BLaER1 treated with 17β-estradiol and CSF1 and Interleukin-3, amounts not matched to agents 10 nM and 100 nM (cell line): Measurements from ENCODE around the gene USP3.

Experiments
- H3K27ac ChIP-seq, 11 experiments: shearing (Covaris generic); formaldehyde crosslinking; 2 replicates each; pipeline ENCODE4 v1.8.1; 2022
- H3K27me3 ChIP-seq, 11 experiments: shearing (Covaris generic); formaldehyde crosslinking; 2 replicates each; pipeline ENCODE4 v1.8.1; 2022
- H3K36me3 ChIP-seq, 11 experiments: shearing (Covaris generic); formaldehyde crosslinking; 2 replicates each; pipeline ENCODE4 v1.8.1; 2022
- H3K4me1 ChIP-seq, 10 experiments: shearing (Covaris generic); formaldehyde crosslinking; 2 replicates each; pipeline ENCODE4 v1.8.1; 2022
- H3K4me2 ChIP-seq, 11 experiments: shearing (Covaris generic); formaldehyde crosslinking; 2 replicates each; pipeline ENCODE4 v1.8.1; 2022
- H3K4me3 ChIP-seq, 10 experiments: shearing (Covaris generic); formaldehyde crosslinking; 2 replicates each; pipeline ENCODE4 v1.8.1; 2022
- H3K9ac ChIP-seq, 11 experiments: shearing (Covaris generic); formaldehyde crosslinking; 2 replicates each; pipeline ENCODE4 v1.8.1; 2022
- H3K9me3 ChIP-seq, 11 experiments: shearing (Covaris generic); formaldehyde crosslinking; replicated peaks in 1 of 11; 2 replicates each; pipeline ENCODE4 v1.8.1; 2022
- H4K20me1 ChIP-seq, 11 experiments: shearing (Covaris generic); formaldehyde crosslinking; 2 replicates each; pipeline ENCODE4 v1.8.1; 2022
- Cebpa-rat ChIP-seq, 11 experiments: shearing (Covaris generic); IDR thresholded peaks; 2 replicates each; pipeline ENCODE4 v1.8.1; 2022

Gene USP3

DNA sequence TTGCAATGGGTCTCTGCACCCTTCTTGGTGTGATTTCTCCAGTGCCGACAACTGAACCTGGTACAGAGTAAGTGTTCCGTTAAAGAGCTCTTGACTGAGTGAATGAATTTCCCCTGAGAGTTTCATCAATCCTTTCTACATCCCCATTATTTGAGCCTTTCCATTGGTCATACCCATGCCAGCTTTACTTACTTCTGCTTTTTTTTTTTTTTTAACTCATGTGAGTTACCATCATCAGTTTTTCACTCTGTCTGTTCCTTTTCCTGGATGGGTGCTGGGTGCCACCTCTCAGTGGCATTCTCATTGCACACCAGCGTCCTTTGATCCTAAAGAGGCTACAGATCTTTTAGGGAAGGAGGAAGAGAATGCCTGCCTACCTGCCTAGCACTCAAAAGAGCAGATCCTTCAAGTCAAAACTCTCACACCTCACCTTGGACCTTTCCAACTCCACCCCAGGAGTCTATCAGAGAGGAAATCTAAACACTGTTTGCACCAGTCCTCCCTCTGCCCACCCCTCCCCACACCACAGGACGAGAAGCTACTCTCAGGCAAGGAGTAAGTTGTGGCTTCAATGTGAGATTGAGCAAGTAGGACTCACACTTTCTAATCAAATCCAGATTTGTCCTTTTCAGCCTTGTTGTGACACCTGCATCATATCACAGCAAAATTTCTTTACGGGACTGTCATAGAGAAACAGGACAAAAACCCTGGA is 13.1 kb upstream of the USP3 start:
- Histone ChIP-seq H3K27ac (peak overlapping the region; percentile 76 to 100 (median 100)), H3K27me3 (no peaks in the 10 kb centered on the region), H3K4me3 (peak overlapping the region in 5 of 10 experiments; percentile 22 to 45 (median 30); a peak in 7 of 20 replicates), H3K4me1 (peaks cover 56 to 100% (median 98%) of the 10 kb centered on the region in 10 experiments), H3K9ac (peak overlapping the region; percentile 56 to 100 (median 86)), H3K4me2 (peak overlapping the region; percentile 50 to 96 (median 87)), H3K9me3 (no peaks in the 10 kb centered on the region; a peak in 2 of 22 replicates), H3K36me3 (0 out of 22 replicates have a peak, but pooled peaks cover 0 to 7% (median 0%) of the 10 kb centered on the region in 11 experiments), H4K20me1 (no peaks in the 10 kb centered on the region)
- TF ChIP-seq Cebpa-rat (IDR thresholded peaks at IDR 0.05), result peak in 4 of 11 experiments; percentile 1 to 43 (median 20); a peak in 4 of 22 replicates

- peak overlapping the region in 9 of 11 experiments; percentile 71 to 100 (median 87); a peak in 17 of 22 replicates for H3K9ac ChIP-seq
- no peaks in the 10 kb centered on the region for H4K20me1 ChIP-seq
- H3K4me2 ChIP-seq, result peak overlapping the region; percentile 20 to 96 (median 87); a peak in 18 of 22 replicates
- H3K36me3 ChIP-seq, result 0 out of 22 replicates have a peak, but pooled peaks cover 0 to 7% (median 0%) of the 10 kb centered on the region in 11 experiments
- H3K27me3 ChIP-seq, result no peaks in the 10 kb centered on the region
- H3K4me3 ChIP-seq, result no peak overlapping the region; a peak in 2 of 20 replicates
- H3K27ac ChIP-seq, result peak overlapping the region; percentile 76 to 100 (median 100)
- H3K4me1 ChIP-seq, result peaks cover 57 to 100% (median 98%) of the 10 kb centered on the region in 10 experiments
- H3K9me3 ChIP-seq, result no peaks in the 10 kb centered on the region; a peak in 2 of 22 replicates
- TF ChIP-seq Cebpa-rat (IDR thresholded peaks at IDR 0.05), result no peak
Measured at GRCh38 chr15:63491979-63492378, 12.4 kb upstream of the USP3 start.

GRCh38 chr15:63492541-63493077 is 11.8 kb upstream of the USP3 start:
- H3K27ac ChIP-seq, result peak overlapping the region; percentile 55 to 100 (median 100); a peak in 21 of 22 replicates
- H3K36me3 ChIP-seq, result 0 out of 22 replicates have a peak, but pooled peaks cover 0 to 7% (median 0%) of the 10 kb centered on the region in 11 experiments
- peak overlapping the region in 9 of 11 experiments; percentile 20 to 96 (median 93); a peak in 17 of 22 replicates for H3K4me2 ChIP-seq
- peak overlapping the region in 9 of 11 experiments; percentile 31 to 100 (median 87); a peak in 12 of 22 replicates for H3K9ac ChIP-seq
- peaks cover 57 to 100% (median 98%) of the 10 kb centered on the region in 10 experiments for H3K4me1 ChIP-seq
- TF ChIP-seq Cebpa-rat (IDR thresholded peaks at IDR 0.05), result no peak
- no peaks in the 10 kb centered on the region for H4K20me1 ChIP-seq
- H3K4me3 ChIP-seq, result peak overlapping the region in 1 of 10 experiments; percentile 9; a peak in 2 of 20 replicates
- H3K27me3 ChIP-seq, result no peaks in the 10 kb centered on the region
- H3K9me3 ChIP-seq, result no peaks in the 10 kb centered on the region; a peak in 2 of 22 replicates

GRCh38 chr15:63493436-63493835 is 11.0 kb upstream of the USP3 start:
- TF ChIP-seq Cebpa-rat (IDR thresholded peaks at IDR 0.05), result no peak
- Histone ChIP-seq H3K9ac (peak overlapping the region in 10 of 11 experiments; percentile 31 to 100 (median 79); a peak in 17 of 22 replicates), H3K27me3 (no peaks in the 10 kb centered on the region), H3K4me1 (peaks cover 64 to 100% (median 97%) of the 10 kb centered on the region in 10 experiments), H3K4me3 (peak overlapping the region in 2 of 10 experiments; percentile 16 to 68; a peak in 2 of 20 replicates), H3K4me2 (peak overlapping the region; percentile 15 to 96 (median 93); a peak in 21 of 22 replicates), H3K9me3 (no peaks in the 10 kb centered on the region; a peak in 2 of 22 replicates), H4K20me1 (no peaks in the 10 kb centered on the region), H3K27ac (peak overlapping the region; percentile 55 to 100 (median 100)), H3K36me3 (0 out of 22 replicates have a peak, but pooled peaks cover 0 to 7% (median 0%) of the 10 kb centered on the region in 11 experiments)

DNA sequence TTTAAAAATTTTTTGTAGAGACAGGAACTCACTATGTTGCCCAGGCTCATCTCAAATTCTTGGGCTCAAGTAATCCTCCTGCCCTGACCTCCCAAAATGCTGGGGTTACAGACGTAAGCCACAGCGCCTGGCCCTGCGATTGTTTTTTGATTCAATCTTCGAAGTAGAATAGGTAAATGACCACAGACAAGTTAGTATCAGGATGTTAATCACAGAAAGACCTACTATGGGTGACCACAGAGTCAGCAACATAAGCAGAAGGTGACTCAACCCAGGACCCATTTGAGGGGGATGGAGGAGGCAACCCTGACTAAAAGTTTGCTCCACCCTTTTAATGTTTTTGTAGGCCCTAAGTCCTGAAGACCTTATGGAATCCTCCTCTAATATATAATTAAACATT is 10.0 kb upstream of the USP3 start:
- no peak for TF ChIP-seq Cebpa-rat (IDR thresholded peaks at IDR 0.05)
- peaks cover 73 to 100% (median 97%) of the 10 kb centered on the region in 10 experiments for H3K4me1 ChIP-seq
- H3K27me3 ChIP-seq, result no peaks in the 10 kb centered on the region
- H3K9ac ChIP-seq, result peak overlapping the region in 6 of 11 experiments; percentile 36 to 100 (median 94); a peak in 12 of 22 replicates
- H4K20me1 ChIP-seq, result no peaks in the 10 kb centered on the region
- peak overlapping the region in 3 of 10 experiments; percentile 57 to 68 (median 61); a peak in 5 of 20 replicates for H3K4me3 ChIP-seq
- peak overlapping the region; percentile 15 to 96 (median 93); a peak in 19 of 22 replicates for H3K4me2 ChIP-seq
- 0 out of 22 replicates have a peak, but pooled peaks cover 0 to 5% (median 0%) of the 10 kb centered on the region in 11 experiments for H3K36me3 ChIP-seq
- H3K9me3 ChIP-seq, result no peaks in the 10 kb centered on the region; a peak in 2 of 22 replicates
- H3K27ac ChIP-seq, result peak overlapping the region; percentile 55 to 100 (median 100); a peak in 20 of 22 replicates

DNA sequence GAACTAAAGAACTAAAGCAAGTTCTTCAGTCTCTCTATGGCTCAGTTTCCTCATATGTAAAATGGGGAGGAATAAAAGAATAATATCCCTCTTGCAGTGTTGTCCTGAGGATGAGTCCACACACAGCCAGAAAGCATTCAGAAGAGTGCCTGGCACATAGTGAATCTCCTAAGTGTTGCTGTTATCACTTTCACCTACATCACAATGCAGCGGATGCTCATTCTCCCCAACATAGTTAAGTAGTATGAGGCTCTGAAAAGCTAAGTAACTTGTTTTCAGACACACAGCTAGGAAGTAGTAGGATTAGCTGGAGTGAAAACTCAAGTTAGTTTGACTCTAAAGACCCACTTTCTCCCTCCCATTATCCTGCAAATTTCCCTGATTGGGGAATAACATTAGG is 9.1 kb upstream of the USP3 start:
- H3K9ac ChIP-seq, result peak overlapping the region in 7 of 11 experiments; percentile 36 to 100 (median 87); a peak in 11 of 22 replicates
- TF ChIP-seq Cebpa-rat (IDR thresholded peaks at IDR 0.05), result no peak
- H4K20me1 ChIP-seq, result no peaks in the 10 kb centered on the region
- no peaks in the 10 kb centered on the region for H3K27me3 ChIP-seq
- no peaks in the 10 kb centered on the region for H3K36me3 ChIP-seq
- H3K4me3 ChIP-seq, result peak overlapping the region in 4 of 10 experiments; percentile 52 to 68 (median 59); a peak in 6 of 20 replicates
- peaks cover 75 to 100% (median 97%) of the 10 kb centered on the region in 10 experiments for H3K4me1 ChIP-seq
- H3K9me3 ChIP-seq, result no peaks in the 10 kb centered on the region
- peak overlapping the region in 10 of 11 experiments; percentile 84 to 96 (median 93); a peak in 20 of 22 replicates for H3K4me2 ChIP-seq
- peak overlapping the region; percentile 86 to 100 (median 100); a peak in 18 of 22 replicates for H3K27ac ChIP-seq

DNA sequence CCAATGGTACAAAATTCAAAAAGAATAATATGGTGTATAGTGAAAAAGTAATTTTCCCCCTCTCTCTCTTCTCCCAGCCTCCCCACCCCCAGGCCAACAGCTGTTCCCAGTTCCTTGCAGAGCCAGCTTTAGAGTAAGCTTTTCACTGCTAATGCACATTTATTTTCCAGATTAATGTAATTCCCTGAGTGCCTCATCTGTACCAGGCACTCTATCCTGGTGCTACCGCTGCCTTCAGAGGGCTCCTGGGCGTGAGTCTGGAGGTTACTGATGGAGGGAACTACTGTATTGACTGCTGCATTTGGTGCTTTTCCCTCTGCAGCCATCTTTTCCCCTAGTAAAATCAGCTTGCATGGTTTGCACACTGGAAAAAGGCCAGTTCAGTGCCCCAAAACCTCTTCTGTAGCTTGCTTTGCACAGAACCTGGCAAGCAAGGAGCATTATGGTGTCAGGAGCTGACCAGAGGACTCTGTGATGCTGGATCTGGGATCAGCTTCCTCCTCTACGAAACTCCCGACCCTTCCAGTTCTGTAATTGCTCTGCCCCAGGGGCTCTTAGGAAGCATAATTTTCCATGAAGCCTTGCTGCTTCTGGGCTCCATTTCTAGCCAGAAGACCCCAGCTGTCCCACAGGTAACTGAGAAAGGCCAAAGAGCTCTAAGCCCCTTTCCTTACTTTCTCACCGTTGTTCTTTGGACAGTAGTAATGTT is 8.5 kb upstream of the USP3 start:
- TF ChIP-seq Cebpa-rat (IDR thresholded peaks at IDR 0.05), result no peak
- Histone ChIP-seq H3K4me3 (peak overlapping the region in 4 of 10 experiments; percentile 52 to 68 (median 59); a peak in 7 of 20 replicates), H3K4me1 (peaks cover 75 to 100% (median 97%) of the 10 kb centered on the region in 10 experiments), H3K4me2 (peak overlapping the region; percentile 4 to 96 (median 93); a peak in 21 of 22 replicates), H3K9me3 (no peaks in the 10 kb centered on the region), H3K36me3 (no peaks in the 10 kb centered on the region), H3K9ac (peak overlapping the region in 7 of 11 experiments; percentile 79 to 100 (median 87); a peak in 14 of 22 replicates), H4K20me1 (no peaks in the 10 kb centered on the region), H3K27me3 (no peaks in the 10 kb centered on the region), H3K27ac (peak overlapping the region; percentile 99 to 100 (median 100); a peak in 21 of 22 replicates)
